Stimulated activated CD4-positive, alpha-beta T cell treated with anti-CD3 and anti-CD28 coated beads, Interleukin-12 subunit alpha, Interleukin-12 subunit beta, amount 100 ng/mL, for 4 hours (primary cell): Measurements from ENCODE around the gene MCHR1.
"Not testable (repeated sequence)": the region's sequence is repeated elsewhere in the genome, so short reads cannot be mapped to it uniquely, and the experiment has no call there.

Experiments
- DNase-seq: peaks from one replicate; pipeline ENCODE4 v3.0.0-alpha.2; 2020

The MCHR1 gene

GRCh38 chr22:40656651-40657050 lies 22.6 kb upstream of the MCHR1 start:
- DNase-seq: not testable (repeated sequence)

GRCh38 chr22:40659166-40659565 lies 20.1 kb upstream of the MCHR1 start:
- DNase-seq: no peak

GRCh38 chr22:40660730-40661129 lies 18.6 kb upstream of the MCHR1 start:
- no peak for DNase-seq

GRCh38 chr22:40661671-40662070 lies 17.6 kb upstream of the MCHR1 start:
- no peak for DNase-seq

- no peak for DNase-seq
Measured at GRCh38 chr22:40665312-40665711, 14.0 kb upstream of the MCHR1 start.

- DNase-seq: no peak
Measured at GRCh38 chr22:40666151-40666848, 13.0 kb upstream of the MCHR1 start.

GRCh38 chr22:40668611-40669411 lies 10.5 kb upstream of the MCHR1 start:
- no peak for DNase-seq

GRCh38 chr22:40670058-40670457 lies 9.2 kb upstream of the MCHR1 start:
- DNase-seq: no peak

- no peak for DNase-seq
Measured at GRCh38 chr22:40671369-40671768, 7.9 kb upstream of the MCHR1 start.

- DNase-seq: no peak
Measured at GRCh38 chr22:40671796-40672360, 7.4 kb upstream of the MCHR1 start.

GRCh38 chr22:40673017-40673416 lies 6.3 kb upstream of the MCHR1 start:
- DNase-seq: no peak

GRCh38 chr22:40674274-40674673 lies 5.0 kb upstream of the MCHR1 start:
- no peak for DNase-seq

GRCh38 chr22:40676166-40676565 lies 3.1 kb upstream of the MCHR1 start:
- not testable (repeated sequence) for DNase-seq

GRCh38 chr22:40676644-40677043 lies 2.6 kb upstream of the MCHR1 start:
- DNase-seq: no peak

GRCh38 chr22:40678493-40679248 lies 613 bp upstream of the MCHR1 start:
- no peak for DNase-seq

GRCh38 chr22:40679964-40680818 lies 907 bp downstream of the MCHR1 start:
- DNase-seq: no peak

GRCh38 chr22:40680819-40681183 lies 1.5 kb downstream of the MCHR1 start:
- DNase-seq: no peak

- no peak for DNase-seq
Measured at GRCh38 chr22:40681451-40681850, 2.2 kb downstream of the MCHR1 start.

- no peak for DNase-seq
Measured at GRCh38 chr22:40684728-40685127, 5.4 kb downstream of the MCHR1 start.

- DNase-seq: no peak
Measured at GRCh38 chr22:40685406-40685805, 6.1 kb downstream of the MCHR1 start.

- no peak for DNase-seq
Measured at GRCh38 chr22:40687706-40688105, 8.4 kb downstream of the MCHR1 start.

GRCh38 chr22:40690370-40690769 lies 11.1 kb downstream of the MCHR1 start:
- no peak for DNase-seq
